Stimulated activated CD4-positive, alpha-beta T cell treated with anti-CD3 and anti-CD28 coated beads, Interleukin-15, amount 100 ng/mL, for 24 hours (primary cell): ENCODE measurements around the gene CSNK2B.

Source experiments
- DNase-seq: peaks from one replicate; pipeline ENCODE4 v3.0.0-alpha.2; 2020

The CSNK2B gene

GRCh38 chr6:31665501-31666336 lies at the start of gene CSNK2B:
Gene CSNK2B (plus strand): TSS chr6:31666080. CDS start chr6:31666832, 752 bp downstream.
- peak; percentile 99 for DNase-seq

- no peak for DNase-seq
Measured at GRCh38 chr6:31617010-31617409, 48.9 kb upstream of the CSNK2B start.

- DNase-seq: peak; percentile 98
Measured at GRCh38 chr6:31619805-31620585, 45.9 kb upstream of the CSNK2B start.

- peak; percentile 97 for DNase-seq
Measured at GRCh38 chr6:31620586-31621319, 45.1 kb upstream of the CSNK2B start, which contains the start of gene PRRC2A. Gene PRRC2A (plus strand): TSS chr6:31620715. CDS start chr6:31622790, 2,075 bp downstream.

- DNase-seq: no peak
Measured at GRCh38 chr6:31621320-31621939, 44.5 kb upstream of the CSNK2B start.

- DNase-seq: no peak
Measured at GRCh38 chr6:31621991-31622390, 43.9 kb upstream of the CSNK2B start.

- DNase-seq: no peak
Measured at GRCh38 chr6:31622684-31623091, 43.2 kb upstream of the CSNK2B start.

GRCh38 chr6:31624070-31624469 lies 41.8 kb upstream of the CSNK2B start:
- no peak for DNase-seq

GRCh38 chr6:31626952-31627351 lies 38.9 kb upstream of the CSNK2B start:
- DNase-seq: no peak

GRCh38 chr6:31627690-31628287 lies 38.1 kb upstream of the CSNK2B start:
- no peak for DNase-seq

GRCh38 chr6:31629014-31629413 lies 36.9 kb upstream of the CSNK2B start:
- DNase-seq: no peak

GRCh38 chr6:31630177-31630934 lies 35.5 kb upstream of the CSNK2B start:
- DNase-seq: no peak

GRCh38 chr6:31631209-31631608 lies 34.7 kb upstream of the CSNK2B start:
- no peak for DNase-seq

GRCh38 chr6:31631681-31632278 lies 34.1 kb upstream of the CSNK2B start:
- DNase-seq: no peak

GRCh38 chr6:31632279-31632946 lies 33.5 kb upstream of the CSNK2B start:
- DNase-seq: no peak

GRCh38 chr6:31633447-31633846 lies 32.4 kb upstream of the CSNK2B start:
- DNase-seq: no peak

GRCh38 chr6:31634131-31634530 lies 31.7 kb upstream of the CSNK2B start:
- no peak for DNase-seq

GRCh38 chr6:31634969-31635575 lies 30.8 kb upstream of the CSNK2B start:
- DNase-seq: no peak

- DNase-seq: no peak
Measured at GRCh38 chr6:31636698-31637596, 28.9 kb upstream of the CSNK2B start.
